ENCODE results near the gene FBXL13.

Gene FBXL13

GRCh38 chr7:102994567-102994966 is 80.0 kb downstream of the FBXL13 start:
- in situ Hi-C loops (cut with MboI; ENCODE audit: low sequenced_read_pairs): no loop called here
- Histone ChIP-seq H3K36me3 (replicated peaks) (no peaks in the 10 kb centered on the region), H3K4me3 (no peak overlapping the region), H3K9me3 (peaks cover 4% of the 10 kb centered on the region; the same call in 1 of the 2 replicates), H3K27me3 (ENCODE audit: low read depth) (no peaks in the 10 kb centered on the region), H3K4me1 (no peaks in the 10 kb centered on the region)
- no peak for DNase-seq (ENCODE audit: low spot score in 2 of 2)

GRCh38 chr7:102993718-102994029 is 80.9 kb downstream of the FBXL13 start:
- Histone ChIP-seq H3K4me3 (no peak overlapping the region), H3K9me3 (peaks cover 4% of the 10 kb centered on the region; the same call in 1 of the 2 replicates), H3K36me3 (replicated peaks) (no peaks in the 10 kb centered on the region), H3K27me3 (ENCODE audit: low read depth) (no peaks in the 10 kb centered on the region), H3K4me1 (no peaks in the 10 kb centered on the region)
- no peak for DNase-seq (ENCODE audit: low spot score in 2 of 2)
- in situ Hi-C loops (cut with MboI; ENCODE audit: low sequenced_read_pairs): no loop called here

GRCh38 chr7:102992938-102993717 is 81.5 kb downstream of the FBXL13 start:
- no peaks in the 10 kb centered on the region for H3K36me3 ChIP-seq (replicated peaks)
- DNase-seq (ENCODE audit: low spot score in 2 of 2): no peak
- no peak overlapping the region for H3K4me3 ChIP-seq
- in situ Hi-C loops (cut with MboI; ENCODE audit: low sequenced_read_pairs): no loop called here
- H3K9me3 ChIP-seq: peaks cover 4% of the 10 kb centered on the region; the same call in 1 of the 2 replicates
- no peaks in the 10 kb centered on the region for H3K4me1 ChIP-seq
- no peaks in the 10 kb centered on the region for H3K27me3 ChIP-seq (ENCODE audit: low read depth)

GRCh38 chr7:102992509-102992937 is 82.1 kb downstream of the FBXL13 start:
- H3K27me3 ChIP-seq (ENCODE audit: low read depth): no peaks in the 10 kb centered on the region
- H3K4me1 ChIP-seq: no peaks in the 10 kb centered on the region
- H3K36me3 ChIP-seq (replicated peaks): no peaks in the 10 kb centered on the region
- H3K9me3 ChIP-seq: peaks cover 4% of the 10 kb centered on the region; the same call in 1 of the 2 replicates
- in situ Hi-C loops (cut with MboI; ENCODE audit: low sequenced_read_pairs): no loop called here
- no peak overlapping the region for H3K4me3 ChIP-seq
- DNase-seq (ENCODE audit: low spot score in 2 of 2): no peak

GRCh38 chr7:102991540-102992214 is 82.9 kb downstream of the FBXL13 start:
- in situ Hi-C loops (cut with MboI; ENCODE audit: low sequenced_read_pairs): no loop called here
- H3K36me3 ChIP-seq (replicated peaks): no peaks in the 10 kb centered on the region
- peaks cover 4% of the 10 kb centered on the region; the same call in 1 of the 2 replicates for H3K9me3 ChIP-seq
- no peak overlapping the region for H3K4me3 ChIP-seq
- DNase-seq (ENCODE audit: low spot score in 2 of 2): no peak
- H3K27me3 ChIP-seq (ENCODE audit: low read depth): no peaks in the 10 kb centered on the region
- H3K4me1 ChIP-seq: no peaks in the 10 kb centered on the region

- Histone ChIP-seq H3K36me3 (replicated peaks) (no peaks in the 10 kb centered on the region), H3K9me3 (peaks cover 4% of the 10 kb centered on the region; the same call in 1 of the 2 replicates), H3K27me3 (ENCODE audit: low read depth) (no peaks in the 10 kb centered on the region), H3K4me1 (no peaks in the 10 kb centered on the region), H3K4me3 (no peak overlapping the region)
- DNase-seq (ENCODE audit: low spot score in 2 of 2): no peak
- in situ Hi-C loops (cut with MboI; ENCODE audit: low sequenced_read_pairs): no loop called here
Measured at GRCh38 chr7:102991077-102991539, 83.5 kb downstream of the FBXL13 start.

- Histone ChIP-seq H3K36me3 (replicated peaks) (no peaks in the 10 kb centered on the region), H3K27me3 (ENCODE audit: low read depth) (no peaks in the 10 kb centered on the region), H3K4me1 (no peaks in the 10 kb centered on the region), H3K4me3 (no peak overlapping the region), H3K9me3 (peaks cover 4% of the 10 kb centered on the region; the same call in 1 of the 2 replicates)
- in situ Hi-C loops (cut with MboI; ENCODE audit: low sequenced_read_pairs): no loop called here
- no peak for DNase-seq (ENCODE audit: low spot score in 2 of 2)
Measured at GRCh38 chr7:102990642-102991041, 84.0 kb downstream of the FBXL13 start.

- Histone ChIP-seq H3K4me1 (no peaks in the 10 kb centered on the region), H3K4me3 (no peak overlapping the region), H3K27me3 (ENCODE audit: low read depth) (no peaks in the 10 kb centered on the region), H3K9me3 (no peaks in the 10 kb centered on the region), H3K36me3 (replicated peaks) (no peaks in the 10 kb centered on the region)
- in situ Hi-C loops (cut with MboI; ENCODE audit: low sequenced_read_pairs): no loop called here
- no peak for DNase-seq (ENCODE audit: low spot score in 2 of 2)
Measured at GRCh38 chr7:102988631-102989560, 85.7 kb downstream of the FBXL13 start.

GRCh38 chr7:102988088-102988487 is 86.5 kb downstream of the FBXL13 start:
- Histone ChIP-seq H3K4me3 (no peak overlapping the region), H3K4me1 (no peaks in the 10 kb centered on the region), H3K9me3 (no peaks in the 10 kb centered on the region), H3K36me3 (replicated peaks) (no peaks in the 10 kb centered on the region), H3K27me3 (ENCODE audit: low read depth) (no peaks in the 10 kb centered on the region)
- DNase-seq (ENCODE audit: low spot score in 2 of 2): no peak
- in situ Hi-C loops (cut with MboI; ENCODE audit: low sequenced_read_pairs): no loop called here

- Histone ChIP-seq H3K4me3 (no peak overlapping the region), H3K36me3 (replicated peaks) (no peaks in the 10 kb centered on the region), H3K9me3 (no peaks in the 10 kb centered on the region), H3K27me3 (ENCODE audit: low read depth) (no peaks in the 10 kb centered on the region), H3K4me1 (no peaks in the 10 kb centered on the region)
- DNase-seq (ENCODE audit: low spot score in 2 of 2): no peak
- in situ Hi-C loops (cut with MboI; ENCODE audit: low sequenced_read_pairs): no loop called here
Measured at GRCh38 chr7:102985176-102985783, 89.3 kb downstream of the FBXL13 start.

- Histone ChIP-seq H3K4me3 (no peak overlapping the region), H3K4me1 (no peaks in the 10 kb centered on the region), H3K36me3 (replicated peaks) (no peaks in the 10 kb centered on the region), H3K27me3 (ENCODE audit: low read depth) (no peaks in the 10 kb centered on the region), H3K9me3 (0 out of 2 replicates have a peak, but pooled peaks cover 2% of the 10 kb centered on the region)
- no peak for DNase-seq (ENCODE audit: low spot score in 2 of 2)
- in situ Hi-C loops (cut with MboI; ENCODE audit: low sequenced_read_pairs): no loop called here
Measured at GRCh38 chr7:102983602-102984001, 91.0 kb downstream of the FBXL13 start.

- Histone ChIP-seq H3K4me1 (no peaks in the 10 kb centered on the region), H3K36me3 (replicated peaks) (no peaks in the 10 kb centered on the region), H3K4me3 (no peak overlapping the region), H3K27me3 (ENCODE audit: low read depth) (no peaks in the 10 kb centered on the region), H3K9me3 (0 out of 2 replicates have a peak, but pooled peaks cover 2% of the 10 kb centered on the region)
- DNase-seq (ENCODE audit: low spot score in 2 of 2): no peak
- in situ Hi-C loops (cut with MboI; ENCODE audit: low sequenced_read_pairs): no loop called here
Measured at GRCh38 chr7:102982235-102982634, 92.4 kb downstream of the FBXL13 start.

GRCh38 chr7:102981451-102981850 is 93.1 kb downstream of the FBXL13 start:
- H3K4me1 ChIP-seq: no peaks in the 10 kb centered on the region
- H3K36me3 ChIP-seq (replicated peaks): no peaks in the 10 kb centered on the region
- H3K27me3 ChIP-seq (ENCODE audit: low read depth): no peaks in the 10 kb centered on the region
- no peak overlapping the region for H3K4me3 ChIP-seq
- DNase-seq (ENCODE audit: low spot score in 2 of 2): no peak
- H3K9me3 ChIP-seq: 0 out of 2 replicates have a peak, but pooled peaks cover 2% of the 10 kb centered on the region
- in situ Hi-C loops (cut with MboI; ENCODE audit: low sequenced_read_pairs): no loop called here
